ENCODE measurements around the gene LRMDA.

Gene LRMDA

GRCh38 chr10:75974080-75974479 is 542.7 kb downstream of the LRMDA start:
- no peak for DNase-seq

- no peak for DNase-seq
These were observed 545.3 kb downstream of the LRMDA start for GRCh38 chr10:75976681-75977080.

GRCh38 chr10:75977139-75977538 is 545.7 kb downstream of the LRMDA start:
- peak; percentile 59 for DNase-seq

DNA sequence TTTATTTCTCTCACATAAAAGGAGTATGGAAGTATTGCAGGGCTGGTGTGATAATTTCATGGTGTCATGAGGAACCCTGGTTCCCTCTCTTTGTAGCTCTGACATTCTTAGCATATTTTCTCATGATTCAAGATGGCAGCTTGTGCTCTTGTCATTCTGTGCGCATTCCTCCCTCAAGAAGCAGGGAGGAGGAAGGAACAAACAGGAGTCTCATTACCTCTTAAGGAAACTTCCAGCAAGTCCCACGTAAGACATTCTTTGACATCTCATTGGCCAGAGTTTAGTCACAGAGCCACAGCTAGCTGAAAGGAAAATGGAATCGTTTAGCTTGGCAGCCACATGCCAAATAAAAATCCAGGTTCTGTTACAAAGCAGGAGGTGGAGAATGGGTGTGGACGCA is 546.8 kb downstream of the LRMDA start:
- DNase-seq = no peak

- no peak for DNase-seq
These were observed 549.1 kb downstream of the LRMDA start for GRCh38 chr10:75980419-75981002.

DNA sequence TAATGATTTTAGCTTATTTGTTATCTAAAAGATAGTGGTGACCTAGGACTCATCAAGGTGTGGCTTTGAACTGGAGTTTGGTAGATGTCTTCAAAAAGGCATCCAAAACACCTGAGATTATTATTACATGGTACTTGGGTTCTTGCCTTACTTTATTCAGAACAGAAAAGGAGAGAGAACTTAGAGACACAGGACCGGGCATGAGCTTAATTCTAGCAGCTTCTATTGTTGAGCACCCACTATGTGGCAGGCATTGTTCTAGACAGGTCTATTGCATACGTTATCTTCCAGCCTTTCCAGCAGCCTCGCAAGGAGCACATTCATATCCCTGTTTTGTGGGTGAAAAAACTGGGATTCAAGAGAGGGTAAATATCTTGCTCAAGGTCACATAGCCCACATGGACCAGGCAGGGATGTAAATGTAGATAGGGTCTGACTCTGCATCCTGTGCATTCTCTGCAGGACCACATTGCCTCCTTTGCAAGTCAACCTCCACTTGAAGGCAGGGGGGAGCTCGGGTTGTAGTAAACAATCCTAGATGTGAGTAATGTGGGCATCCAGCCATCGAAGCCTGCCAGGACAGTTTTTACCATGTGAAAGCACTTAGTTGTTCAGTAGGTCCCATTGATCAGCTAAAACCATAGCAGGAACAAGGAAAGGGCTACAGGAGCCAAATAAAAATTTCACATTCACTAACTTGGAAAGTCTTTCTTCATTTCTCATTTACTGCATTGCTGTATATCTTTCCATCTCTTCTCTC is 551.4 kb downstream of the LRMDA start:
- DNase-seq = no peak

DNA sequence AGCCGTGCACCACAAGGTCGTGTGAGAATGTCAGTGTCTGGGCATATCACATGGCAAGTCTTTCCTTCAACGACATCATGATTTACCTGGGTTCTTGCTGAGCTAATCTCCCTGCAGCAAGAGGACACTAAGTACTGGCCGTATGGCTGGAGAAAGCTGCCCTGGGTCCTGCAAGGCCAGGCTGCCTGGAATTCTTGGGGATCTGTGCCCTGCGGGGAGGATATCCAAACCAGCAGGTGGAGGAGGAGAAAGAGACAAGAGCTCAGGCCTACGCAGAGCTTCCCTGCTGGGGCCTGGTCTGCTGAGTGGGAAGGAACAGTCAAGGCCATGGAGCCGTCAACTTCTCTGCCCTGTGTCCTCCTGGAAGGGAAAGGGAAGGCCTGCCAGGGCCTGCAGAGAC is 552.6 kb downstream of the LRMDA start:
- no peak for DNase-seq

GRCh38 chr10:75987616-75988015 is 556.2 kb downstream of the LRMDA start:
- DNase-seq = no peak

DNA sequence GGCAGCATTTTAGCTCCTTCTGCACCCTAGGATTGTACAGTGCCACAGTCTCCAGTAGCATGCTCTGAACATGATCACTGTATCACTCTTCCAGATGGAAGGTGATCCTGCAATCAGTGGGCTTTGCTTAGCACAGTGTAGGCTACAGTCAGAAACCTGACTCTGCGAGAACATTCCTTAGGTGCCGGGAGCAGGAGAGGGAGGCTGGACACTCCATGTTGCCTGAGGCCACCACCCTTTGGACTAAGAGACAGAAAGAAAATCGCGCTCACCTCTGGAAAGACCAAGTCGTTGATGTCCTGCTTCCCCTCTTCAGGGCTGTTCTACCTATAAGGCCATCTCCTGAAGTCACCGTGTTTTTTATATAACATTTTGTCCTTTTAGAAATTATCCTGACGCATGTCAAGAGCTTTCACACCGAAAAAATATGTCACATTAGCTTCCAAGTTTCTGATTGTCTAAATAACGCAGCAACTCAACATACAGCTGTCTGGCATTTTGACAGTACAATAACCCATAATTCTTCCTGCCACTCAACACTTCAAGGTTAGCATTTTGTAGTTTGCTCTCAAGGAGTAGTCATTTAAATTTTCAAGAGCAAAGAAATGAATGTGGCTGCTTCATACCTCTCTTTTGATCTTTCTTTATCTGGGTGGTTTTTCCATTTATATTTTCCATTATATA is 563.1 kb downstream of the LRMDA start:
- DNase-seq = no peak

DNA sequence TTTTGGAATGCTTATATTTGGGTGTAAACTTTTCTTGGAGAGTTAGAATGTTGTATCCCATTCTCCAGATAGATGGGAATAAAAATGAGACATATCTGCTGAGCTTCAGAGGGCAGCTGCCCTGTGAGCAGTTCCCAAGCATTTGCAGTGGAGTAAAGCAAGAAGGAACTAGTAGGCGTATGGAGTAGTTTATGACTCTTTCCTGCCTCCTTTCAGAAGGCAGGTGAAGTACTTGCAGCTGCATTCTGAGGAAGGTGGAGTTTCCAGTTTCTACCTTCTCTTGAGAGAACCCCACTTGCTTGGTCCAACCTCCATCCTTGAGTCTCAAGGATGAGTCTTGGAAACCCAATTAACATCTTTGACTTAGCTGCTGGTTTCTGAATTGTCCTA is 563.6 kb downstream of the LRMDA start:
- no peak for DNase-seq

GRCh38 chr10:75995720-75996119 is 564.3 kb downstream of the LRMDA start:
- DNase-seq = no peak

DNA sequence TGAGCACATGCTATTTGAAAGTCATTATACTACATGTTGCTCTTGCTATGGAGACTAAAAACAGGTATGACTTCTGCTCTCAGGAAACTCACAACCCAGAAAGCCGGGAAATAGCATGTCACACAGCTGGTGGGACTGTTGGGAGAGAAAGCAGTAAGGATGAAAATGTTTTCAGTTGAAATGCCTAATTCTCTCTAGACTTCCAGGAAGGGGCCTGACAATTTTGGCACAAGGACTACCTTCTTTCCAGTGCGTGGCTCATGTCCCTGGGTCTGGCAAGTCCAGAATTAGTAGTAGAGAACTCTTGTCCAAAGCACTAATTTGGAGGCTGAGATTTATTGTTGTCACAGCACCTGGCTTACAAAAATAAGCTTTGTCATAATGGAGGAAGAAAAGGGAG is 567.6 kb downstream of the LRMDA start:
- no peak for DNase-seq

GRCh38 chr10:75999515-76000209 is 568.2 kb downstream of the LRMDA start:
- no peak for DNase-seq

- no peak for DNase-seq
These were observed 569.1 kb downstream of the LRMDA start for GRCh38 chr10:76000550-76000949.

- DNase-seq = no peak
These were observed 569.6 kb downstream of the LRMDA start for GRCh38 chr10:76001019-76001418.

- DNase-seq = no peak
These were observed 570.0 kb downstream of the LRMDA start for GRCh38 chr10:76001461-76001860.

- no peak for DNase-seq
These were observed 570.9 kb downstream of the LRMDA start for GRCh38 chr10:76002262-76002854.

GRCh38 chr10:76007667-76008181 is 576.3 kb downstream of the LRMDA start:
- DNase-seq = peak; percentile 77

DNA sequence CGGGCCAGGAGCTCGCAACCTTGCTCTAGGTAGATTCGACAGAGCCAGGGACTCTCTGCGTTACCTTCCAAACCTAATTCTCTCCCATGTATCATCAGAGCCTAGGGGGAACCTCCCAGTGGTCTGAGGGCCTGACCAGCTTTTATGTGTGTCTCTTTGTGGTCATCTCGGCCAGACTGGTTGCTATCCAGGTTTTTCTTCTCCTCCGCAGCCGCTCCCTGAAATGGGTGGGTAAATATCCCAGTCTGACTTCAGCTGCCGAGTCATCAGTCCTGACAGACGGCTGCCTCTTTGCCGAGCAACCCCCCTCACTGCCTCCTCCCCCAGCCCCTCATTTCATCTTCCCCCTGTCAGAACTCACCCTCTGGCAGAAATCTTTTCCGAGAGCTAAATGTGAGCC is 578.1 kb downstream of the LRMDA start:
- peak; percentile 26 for DNase-seq

GRCh38 chr10:76010703-76011102 is 579.3 kb downstream of the LRMDA start:
- DNase-seq = no peak

DNA sequence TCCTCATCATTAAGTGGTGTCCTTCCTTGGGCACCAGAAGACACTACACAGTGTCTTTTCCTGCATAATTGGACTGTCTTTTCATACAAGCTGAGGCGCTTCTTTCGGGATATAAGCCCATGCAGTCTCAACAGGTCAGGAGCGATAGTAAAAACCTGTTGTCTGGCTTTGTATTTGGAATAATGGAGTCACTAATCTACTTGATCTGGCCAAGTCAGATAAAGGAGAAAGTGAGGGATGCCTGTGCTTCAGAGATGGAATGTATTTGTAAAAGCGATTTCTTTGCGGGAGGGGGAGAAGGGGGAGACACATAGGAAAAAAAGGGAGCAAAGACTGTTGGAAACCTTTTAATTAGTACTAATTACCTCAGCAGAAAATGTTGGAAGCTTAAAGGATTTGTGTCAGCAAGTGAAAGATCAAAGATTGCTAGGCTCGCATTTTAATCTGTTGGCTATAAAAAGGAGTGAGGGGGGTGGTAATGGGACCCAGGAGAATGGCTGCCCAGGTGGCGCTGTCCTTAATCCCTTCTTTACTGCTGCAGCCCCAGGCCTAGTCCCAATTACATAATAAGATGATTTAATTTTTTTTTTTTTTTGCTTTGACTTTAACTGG is 581.4 kb downstream of the LRMDA start:
- DNase-seq = peak; percentile 48

GRCh38 chr10:76015245-76015644 is 583.8 kb downstream of the LRMDA start:
- no peak for DNase-seq

Measured in eye (tissue), 1 donor.